Suprapubic skin (tissue), 4 donors: Measurements from ENCODE around the gene FAM111B. TPM values are rescaled to one million over a fixed set of nuclear protein-coding genes. Genes with fewer than 3 reads are reported as not detected.
"Not testable (repeated sequence)": the region's sequence is repeated elsewhere in the genome, so short reads cannot be mapped to it uniquely, and the experiment has no call there.

Experiments used
- DNase-seq, 2 donors: peaks; one replicate each; pipeline ENCODE4 v3.0.0-alpha.2; 2019; ENCODE audit warnings: low spot score in 2 of 2
- H3K27ac ChIP-seq: fragments of 200-600 bp; sonication (generic); one replicate; pipeline ENCODE4 v1.5.1; 2019
- H3K27me3 ChIP-seq: fragments of 200-600 bp; sonication (generic); one replicate; pipeline ENCODE4 v1.5.1; 2019
- H3K36me3 ChIP-seq: fragments of 200-600 bp; sonication (generic); one replicate; pipeline ENCODE4 v1.5.1; 2019
- H3K4me1 ChIP-seq: fragments of 200-600 bp; sonication (generic); one replicate; pipeline ENCODE4 v1.5.1; 2019
- H3K4me3 ChIP-seq: fragments of 200-600 bp; sonication (generic); one replicate; pipeline ENCODE4 v1.5.1; 2019; ENCODE audit warnings: mild to moderate bottlenecking
- H3K9me3 ChIP-seq: fragments of 200-600 bp; sonication (generic); one replicate; pipeline ENCODE4 v1.5.1; 2019
- EP300 ChIP-seq: sonication (generic); formaldehyde crosslinking; IDR thresholded peaks from one replicate; pipeline ENCODE4 v1.6.1; 2017; ENCODE audit warnings: antibody characterized with exemption
- POLR2A ChIP-seq, 2 donors: fragments of 450-650 bp; IDR thresholded peaks; one replicate each; pipeline ENCODE4 v1.6.1; 2017; ENCODE audit warnings: antibody characterized with exemption in 2 of 2, mild to moderate bottlenecking in 2 of 2, moderate library complexity in 2 of 2
- POLR2AphosphoS5 ChIP-seq, 3 donors: sonication (generic); formaldehyde crosslinking; IDR thresholded peaks; one replicate each; pipeline ENCODE4 v1.6.1; 2017; ENCODE audit warnings: antibody characterized with exemption in 3 of 3
- WGBS: methylation state at CpG from one replicate; pipeline ENCODE4 v1.1.5; 2018; 5-methylcytosine and 5-hydroxymethylcytosine counted together
- total RNA-seq, 4 donors: library from RNA; depleted of rRNA; stranded (reverse); fragments of >200 nt; gene quantifications; one replicate each; pipeline ENCODE4 v1.1.0, GENCODE V29; 2016
- TF ChIP-seq, protein P1 (sequence below), 2 donors: fragments of 200-600 bp in 1 of 2; fragments of 450-650 bp in 1 of 2; sonication (generic) in 1 of 2; IDR thresholded peaks; one replicate each; pipeline ENCODE4 v1.5.1; 2016 to 2019; ENCODE audit warnings: antibody characterized with exemption in 2 of 2, mild to moderate bottlenecking in 1 of 2, moderate library complexity in 1 of 2

Gene FAM111B
- total RNA-seq, 4 donors from 2014 or later: 0.48 to 1.8 (median 1.5) TPM

DNA sequence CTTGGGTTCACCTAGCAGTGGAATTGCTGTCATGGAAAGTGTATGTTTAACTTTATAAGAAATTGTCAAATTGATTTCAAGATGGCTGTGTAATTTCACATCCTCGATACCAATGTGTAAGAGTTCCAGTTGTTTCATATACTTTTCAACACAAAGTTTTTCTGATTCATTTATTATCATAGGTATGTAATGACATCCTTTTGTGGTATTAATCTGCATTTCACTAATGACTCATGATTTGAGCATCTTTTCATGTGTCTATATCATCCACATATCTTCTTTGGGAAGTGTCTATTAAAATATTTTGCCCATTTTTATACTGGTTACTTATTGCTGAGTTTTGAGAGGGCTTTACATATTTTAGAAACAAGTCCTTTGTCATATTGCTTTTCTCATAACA lies 38.0 kb upstream of the FAM111B start:
- H3K9me3 ChIP-seq: no peaks in the 10 kb centered on the region
- H3K27me3 ChIP-seq: peaks cover 12% of the 10 kb centered on the region
- 86% methylated on average over 1 of the region's 1 CpG for WGBS
- H3K4me3 ChIP-seq: no peak overlapping the region
- no peak for TF ChIP-seq EP300
- H3K27ac ChIP-seq: no peak overlapping the region
- DNase-seq: no peak
- H3K4me1 ChIP-seq: no peaks in the 10 kb centered on the region
- H3K36me3 ChIP-seq: no peaks in the 10 kb centered on the region

DNA sequence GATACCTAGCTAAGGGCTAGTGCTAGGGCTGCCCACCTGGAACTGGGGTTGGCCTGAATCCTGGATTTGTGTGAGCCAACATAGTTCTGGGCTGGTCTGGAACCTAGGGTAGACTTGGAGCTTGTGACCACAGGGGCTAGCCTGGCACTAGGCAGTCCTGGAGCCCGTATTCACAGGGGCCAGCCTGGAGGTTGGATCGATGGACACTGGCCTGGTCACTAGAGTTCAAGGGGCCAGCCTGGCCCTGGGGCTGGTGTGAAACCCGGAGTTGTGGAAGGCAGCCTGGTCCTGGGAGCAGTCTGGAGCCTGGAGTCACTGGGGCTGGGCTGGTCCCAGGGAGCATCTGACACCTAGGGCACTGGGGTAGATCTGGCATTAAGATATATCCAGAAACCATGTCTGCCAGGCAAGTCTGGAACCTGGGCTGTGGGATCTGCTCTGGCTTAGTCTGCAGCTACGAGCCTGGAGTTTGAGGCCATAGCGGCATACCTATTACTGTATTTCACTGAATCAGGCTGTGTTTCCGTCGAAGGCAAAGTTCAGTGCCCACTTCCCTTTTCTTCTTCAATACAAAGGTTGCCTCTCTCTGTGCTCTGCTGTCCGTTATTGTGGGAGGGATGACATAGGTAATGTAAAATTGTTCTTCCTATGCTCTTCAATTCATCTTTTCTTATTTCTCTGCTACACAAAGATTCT lies 30.0 kb upstream of the FAM111B start:
- Histone ChIP-seq H3K27me3 (peaks cover 1% of the 10 kb centered on the region), H3K36me3 (no peaks in the 10 kb centered on the region), H3K4me3 (no peak overlapping the region), H3K27ac (no peak overlapping the region), H3K4me1 (no peaks in the 10 kb centered on the region), H3K9me3 (no peaks in the 10 kb centered on the region)
- 85% methylated on average over 8 of the region's 8 CpGs for WGBS
- DNase-seq: no peak
- TF ChIP-seq POLR2AphosphoS5 (IDR thresholded peaks at IDR 0.05) (no peak), POLR2A (IDR thresholded peaks at IDR 0.05) (no peak), EP300 (no peak)
- TF ChIP-seq, protein P1, sequence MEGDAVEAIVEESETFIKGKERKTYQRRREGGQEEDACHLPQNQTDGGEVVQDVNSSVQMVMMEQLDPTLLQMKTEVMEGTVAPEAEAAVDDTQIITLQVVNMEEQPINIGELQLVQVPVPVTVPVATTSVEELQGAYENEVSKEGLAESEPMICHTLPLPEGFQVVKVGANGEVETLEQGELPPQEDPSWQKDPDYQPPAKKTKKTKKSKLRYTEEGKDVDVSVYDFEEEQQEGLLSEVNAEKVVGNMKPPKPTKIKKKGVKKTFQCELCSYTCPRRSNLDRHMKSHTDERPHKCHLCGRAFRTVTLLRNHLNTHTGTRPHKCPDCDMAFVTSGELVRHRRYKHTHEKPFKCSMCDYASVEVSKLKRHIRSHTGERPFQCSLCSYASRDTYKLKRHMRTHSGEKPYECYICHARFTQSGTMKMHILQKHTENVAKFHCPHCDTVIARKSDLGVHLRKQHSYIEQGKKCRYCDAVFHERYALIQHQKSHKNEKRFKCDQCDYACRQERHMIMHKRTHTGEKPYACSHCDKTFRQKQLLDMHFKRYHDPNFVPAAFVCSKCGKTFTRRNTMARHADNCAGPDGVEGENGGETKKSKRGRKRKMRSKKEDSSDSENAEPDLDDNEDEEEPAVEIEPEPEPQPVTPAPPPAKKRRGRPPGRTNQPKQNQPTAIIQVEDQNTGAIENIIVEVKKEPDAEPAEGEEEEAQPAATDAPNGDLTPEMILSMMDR (IDR thresholded peaks at IDR 0.05): no peak

DNA sequence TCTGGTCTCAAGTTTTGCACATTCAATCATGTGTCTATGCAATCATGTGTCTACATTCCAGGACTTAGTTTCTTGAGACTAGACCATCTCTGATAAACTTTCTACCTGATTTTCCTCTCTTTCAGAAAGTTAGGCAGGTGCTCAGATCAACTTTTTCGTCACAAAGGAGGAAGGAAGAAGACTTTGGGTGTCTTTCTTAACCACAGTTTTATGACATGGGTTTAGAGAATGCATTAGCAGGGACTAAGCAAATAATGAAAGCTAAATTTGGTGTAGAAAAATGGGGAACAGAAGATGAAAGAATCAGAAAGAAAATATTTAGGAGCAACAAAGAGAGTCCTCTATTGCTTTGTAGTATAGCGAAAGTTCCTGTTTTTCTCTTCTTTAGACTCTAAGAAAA lies 28.6 kb upstream of the FAM111B start:
- no peak overlapping the region for H3K4me3 ChIP-seq
- H3K9me3 ChIP-seq: no peaks in the 10 kb centered on the region
- H3K27me3 ChIP-seq: no peaks in the 10 kb centered on the region
- no peak overlapping the region for H3K27ac ChIP-seq
- no peaks in the 10 kb centered on the region for H3K4me1 ChIP-seq
- DNase-seq: no peak
- no peaks in the 10 kb centered on the region for H3K36me3 ChIP-seq
- TF ChIP-seq POLR2AphosphoS5 (IDR thresholded peaks at IDR 0.05) (no peak), EP300 (no peak), POLR2A (IDR thresholded peaks at IDR 0.05) (no peak)
- TF ChIP-seq, protein P1 (IDR thresholded peaks at IDR 0.05): no peak
- WGBS: 73% methylated on average over 2 of the region's 2 CpGs

DNA sequence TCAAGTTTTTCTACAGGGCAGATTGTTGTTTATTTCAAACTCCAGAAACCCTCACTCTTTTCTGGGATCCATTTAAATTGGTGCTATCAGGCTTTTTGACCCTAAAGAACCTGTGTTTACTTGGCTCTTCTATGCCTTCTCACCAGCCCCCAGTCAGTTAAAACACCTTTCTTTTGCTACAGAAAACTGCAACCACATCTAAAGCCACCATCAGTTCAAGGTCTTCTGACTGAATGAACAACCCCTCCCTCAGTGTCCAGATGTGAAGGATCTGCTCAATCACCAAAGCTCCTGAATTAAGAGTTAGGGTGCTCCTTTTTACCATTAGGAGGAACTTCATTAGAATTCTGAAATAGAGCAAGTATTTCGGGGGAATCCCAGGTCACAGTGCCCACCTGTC lies 28.0 kb upstream of the FAM111B start:
- Histone ChIP-seq H3K4me3 (no peak overlapping the region), H3K9me3 (no peaks in the 10 kb centered on the region), H3K4me1 (no peaks in the 10 kb centered on the region), H3K27me3 (no peaks in the 10 kb centered on the region), H3K36me3 (no peaks in the 10 kb centered on the region), H3K27ac (no peak overlapping the region)
- 88% methylated on average over 1 of the region's 1 CpG for WGBS
- TF ChIP-seq EP300 (no peak), POLR2A (IDR thresholded peaks at IDR 0.05) (no peak), POLR2AphosphoS5 (IDR thresholded peaks at IDR 0.05) (no peak)
- TF ChIP-seq, protein P1 (IDR thresholded peaks at IDR 0.05): no peak
- no peak for DNase-seq

DNA sequence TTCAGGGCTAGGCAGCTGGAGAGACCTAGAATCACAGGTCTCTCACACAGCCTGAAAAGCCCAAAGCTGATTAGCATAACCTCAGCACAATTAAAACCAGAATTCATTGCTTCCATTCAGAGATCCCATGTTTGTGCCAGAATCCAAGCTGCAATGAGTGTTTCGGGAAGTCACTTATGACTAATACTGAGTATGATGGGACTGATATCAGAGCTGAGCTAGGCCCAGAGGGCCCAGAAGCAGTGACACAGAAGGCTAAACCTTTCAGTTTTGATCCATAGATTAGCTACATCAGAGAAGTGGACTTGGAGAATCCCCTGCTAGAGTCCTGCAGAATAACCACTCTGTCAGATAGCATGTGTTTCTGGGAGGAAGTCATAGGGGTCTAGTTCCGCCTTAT lies 26.6 kb upstream of the FAM111B start:
- not testable (repeated sequence) for DNase-seq, H3K36me3 ChIP-seq, H3K27me3 ChIP-seq, H3K4me3 ChIP-seq, H3K27ac ChIP-seq, H3K9me3 ChIP-seq, H3K4me1 ChIP-seq
- WGBS: 82% methylated on average over 2 of the region's 2 CpGs

DNA sequence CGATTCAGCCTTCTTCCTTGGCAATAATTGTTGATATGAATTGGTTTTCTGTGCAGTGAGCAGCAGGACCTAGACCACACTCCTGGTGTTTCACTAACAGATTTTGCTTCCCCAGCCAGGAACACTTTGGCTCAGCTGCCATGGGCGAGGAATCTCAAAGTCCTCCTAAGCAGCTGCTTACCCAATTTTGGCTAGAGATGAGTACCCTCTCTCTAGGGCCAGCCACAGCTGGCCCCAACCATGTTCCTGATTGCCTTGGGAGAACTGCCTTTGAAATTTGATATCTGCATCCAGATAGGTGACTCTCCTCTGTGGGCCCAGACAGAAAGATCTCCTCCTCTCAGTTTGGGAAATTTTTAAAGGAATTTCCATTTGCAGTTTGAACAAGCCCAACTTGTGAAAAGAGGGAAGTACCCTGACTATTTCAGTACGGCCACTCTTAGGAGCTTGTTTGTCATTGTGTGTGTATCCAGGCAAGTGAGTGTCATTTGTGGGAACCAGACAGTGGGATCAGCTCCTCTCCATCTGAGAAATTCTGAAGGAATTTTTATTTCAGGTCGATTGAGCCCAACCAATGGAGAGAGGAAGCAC lies 25.5 kb upstream of the FAM111B start:
- H3K27me3 ChIP-seq, H3K36me3 ChIP-seq, DNase-seq, H3K9me3 ChIP-seq, H3K4me3 ChIP-seq, H3K27ac ChIP-seq, H3K4me1 ChIP-seq: not testable (repeated sequence)
- WGBS: 51% methylated on average over 4 of the region's 4 CpGs

DNA sequence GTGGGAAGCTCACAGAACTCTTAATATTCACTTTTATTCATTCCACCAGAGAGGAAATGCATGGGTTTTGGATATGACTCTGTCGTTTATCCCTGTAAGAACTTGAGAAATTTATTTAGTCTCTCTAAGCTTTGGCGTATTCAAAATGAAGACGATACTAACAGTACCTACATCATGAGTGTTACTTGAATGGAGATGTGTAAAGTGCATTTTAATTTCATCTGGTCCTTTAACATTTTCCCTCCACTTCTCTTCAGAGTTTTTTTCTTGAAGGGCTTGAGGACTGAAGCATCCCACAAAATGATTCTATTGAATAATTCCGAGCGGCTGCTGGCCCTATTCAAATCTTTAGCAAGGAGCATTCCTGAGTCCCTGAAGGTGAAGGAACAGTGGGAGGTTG lies 21.0 kb upstream of the FAM111B start, which contains the start of gene GLYATL1B:
TSS of gene GLYATL1B (plus strand) at position 301 of the 400 bp plus-strand sequence. CDS start at position 301, 0 bp downstream.
- H3K4me1 ChIP-seq, H3K36me3 ChIP-seq, DNase-seq, H3K9me3 ChIP-seq, H3K4me3 ChIP-seq, H3K27ac ChIP-seq, H3K27me3 ChIP-seq: not testable (repeated sequence)
- WGBS: 91% methylated on average over 5 of the region's 5 CpGs
